Tibial nerve (tissue), 4 donors: ENCODE data around the gene FGD2. TPM values are rescaled to one million over a fixed set of nuclear protein-coding genes. Genes with fewer than 3 reads are reported as not detected.

Source experiments
- DNase-seq, 2 donors: peaks; one replicate each; pipeline ENCODE4 v3.0.0-alpha.2; 2019; ENCODE audit warnings: low spot score in 2 of 2
- H3K27ac ChIP-seq, 4 donors: fragments of 200-600 bp; sonication (generic) in 3 of 4; one replicate each; pipeline ENCODE4 v1.5.1; 2017 to 2019; ENCODE audit warnings: mild to moderate bottlenecking in 1 of 4
- H3K27me3 ChIP-seq, 2 donors: fragments of 200-600 bp; sonication (generic) in 1 of 2; one replicate each; pipeline versions ENCODE4 v1.5.1 to v1.6.0; 2017 to 2019
- H3K36me3 ChIP-seq, 3 donors: fragments of 200-600 bp; sonication (generic); one replicate each; pipeline ENCODE4 v1.5.1; 2018 to 2019
- H3K4me1 ChIP-seq, 4 donors: fragments of 200-600 bp; sonication (generic) in 3 of 4; one replicate each; pipeline ENCODE4 v1.5.1; 2017 to 2019
- H3K4me3 ChIP-seq, 4 donors: fragments of 200-600 bp; sonication (generic) in 3 of 4; one replicate each; pipeline ENCODE4 v1.5.1; 2017 to 2019; ENCODE audit warnings: mild to moderate bottlenecking in 1 of 4, moderate library complexity in 1 of 4
- H3K9me3 ChIP-seq, 4 donors: fragments of 200-600 bp; sonication (generic) in 3 of 4; one replicate each; pipeline ENCODE4 v1.5.1; 2017 to 2019
- EP300 ChIP-seq, 2 donors: sonication (generic); formaldehyde crosslinking; IDR thresholded peaks; one replicate each; pipeline ENCODE4 v1.6.1; 2017; ENCODE audit warnings: antibody characterized with exemption in 2 of 2, mild to moderate bottlenecking in 1 of 2
- POLR2A ChIP-seq, 2 donors: fragments of 450-650 bp; IDR thresholded peaks; one replicate each; pipeline ENCODE4 v1.6.1; 2017; ENCODE audit warnings: antibody characterized with exemption in 2 of 2, mild to moderate bottlenecking in 2 of 2, moderate library complexity in 2 of 2
- WGBS, 2 donors: methylation state at CpG; one replicate each; pipeline ENCODE4 v1.1.5; 2018; 5-methylcytosine and 5-hydroxymethylcytosine counted together
- total RNA-seq, 4 donors: library from RNA; depleted of rRNA; stranded (reverse); fragments of >200 nt; gene quantifications; one replicate each; pipeline ENCODE4 v1.1.0, GENCODE V29; 2016
- TF ChIP-seq, protein P1 (sequence below), 5 experiments: fragments of 200-600 bp in 3 of 5; fragments of 450-650 bp in 2 of 5; sonication (generic) in 3 of 5; IDR thresholded peaks; one replicate each; pipeline ENCODE4 v1.5.1; 2016 to 2019; ENCODE audit warnings: antibody characterized with exemption in 5 of 5, mild to moderate bottlenecking in 3 of 5, moderate library complexity in 2 of 5

FGD2 gene
- total RNA-seq, 4 donors from 2014 or later, result 40.9 to 182 (median 48.5) TPM

DNA sequence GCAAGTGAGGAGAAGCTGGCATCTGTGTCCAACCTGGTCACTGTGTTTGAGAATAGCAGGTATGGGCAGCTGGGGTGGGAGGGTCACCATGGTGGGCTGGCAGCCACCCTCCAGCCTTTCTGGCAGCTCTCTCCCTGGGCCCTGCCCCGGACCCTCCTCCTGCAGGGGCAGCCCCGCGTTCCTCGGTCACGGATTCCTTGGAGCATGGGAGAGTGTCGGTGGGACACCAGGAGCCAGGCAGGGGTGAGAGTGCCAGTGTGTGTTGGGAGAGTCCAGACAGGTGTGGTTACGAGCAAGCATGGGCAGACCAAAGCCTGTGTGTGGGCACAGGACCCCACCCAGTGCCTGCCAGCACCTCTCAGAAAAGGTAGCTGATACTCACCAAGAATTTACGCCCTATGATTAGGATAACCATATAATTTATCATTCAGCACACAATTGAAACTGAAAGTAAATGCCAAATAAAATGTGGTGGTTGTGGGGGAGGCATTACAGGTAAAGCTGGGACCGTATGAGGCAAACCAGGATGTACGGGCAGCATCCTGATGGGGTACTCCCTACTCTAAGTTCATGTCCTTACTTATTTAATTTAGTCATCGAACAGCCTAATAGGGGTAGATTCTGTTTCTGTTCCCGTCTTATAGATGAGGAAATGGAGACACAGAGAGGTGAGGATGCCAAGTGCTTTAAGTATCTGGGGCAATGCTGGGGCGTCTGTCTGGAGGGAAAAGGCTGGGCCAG lies 542 bp downstream of the FGD2 start:
- no peak for TF ChIP-seq POLR2A (IDR thresholded peaks at IDR 0.05)
- TF ChIP-seq EP300 (IDR thresholded peaks at IDR 0.05), result no peak
- TF ChIP-seq, protein P1, sequence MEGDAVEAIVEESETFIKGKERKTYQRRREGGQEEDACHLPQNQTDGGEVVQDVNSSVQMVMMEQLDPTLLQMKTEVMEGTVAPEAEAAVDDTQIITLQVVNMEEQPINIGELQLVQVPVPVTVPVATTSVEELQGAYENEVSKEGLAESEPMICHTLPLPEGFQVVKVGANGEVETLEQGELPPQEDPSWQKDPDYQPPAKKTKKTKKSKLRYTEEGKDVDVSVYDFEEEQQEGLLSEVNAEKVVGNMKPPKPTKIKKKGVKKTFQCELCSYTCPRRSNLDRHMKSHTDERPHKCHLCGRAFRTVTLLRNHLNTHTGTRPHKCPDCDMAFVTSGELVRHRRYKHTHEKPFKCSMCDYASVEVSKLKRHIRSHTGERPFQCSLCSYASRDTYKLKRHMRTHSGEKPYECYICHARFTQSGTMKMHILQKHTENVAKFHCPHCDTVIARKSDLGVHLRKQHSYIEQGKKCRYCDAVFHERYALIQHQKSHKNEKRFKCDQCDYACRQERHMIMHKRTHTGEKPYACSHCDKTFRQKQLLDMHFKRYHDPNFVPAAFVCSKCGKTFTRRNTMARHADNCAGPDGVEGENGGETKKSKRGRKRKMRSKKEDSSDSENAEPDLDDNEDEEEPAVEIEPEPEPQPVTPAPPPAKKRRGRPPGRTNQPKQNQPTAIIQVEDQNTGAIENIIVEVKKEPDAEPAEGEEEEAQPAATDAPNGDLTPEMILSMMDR (IDR thresholded peaks at IDR 0.05), result no peak
- no peak for DNase-seq
- peak overlapping the region; percentile 7 to 48 (median 36) for H3K4me3 ChIP-seq
- WGBS, 2 donors, result 84 to 85% methylated on average over 13 of the region's 13 CpGs
- H3K9me3 ChIP-seq, result no peaks in the 10 kb centered on the region
- H3K27ac ChIP-seq, result peak overlapping the region in 1 of 4 donors; percentile 67
- H3K27me3 ChIP-seq, result no peaks in the 10 kb centered on the region
- no peaks in the 10 kb centered on the region for H3K36me3 ChIP-seq
- H3K4me1 ChIP-seq, result no peaks in the 10 kb centered on the region

DNA sequence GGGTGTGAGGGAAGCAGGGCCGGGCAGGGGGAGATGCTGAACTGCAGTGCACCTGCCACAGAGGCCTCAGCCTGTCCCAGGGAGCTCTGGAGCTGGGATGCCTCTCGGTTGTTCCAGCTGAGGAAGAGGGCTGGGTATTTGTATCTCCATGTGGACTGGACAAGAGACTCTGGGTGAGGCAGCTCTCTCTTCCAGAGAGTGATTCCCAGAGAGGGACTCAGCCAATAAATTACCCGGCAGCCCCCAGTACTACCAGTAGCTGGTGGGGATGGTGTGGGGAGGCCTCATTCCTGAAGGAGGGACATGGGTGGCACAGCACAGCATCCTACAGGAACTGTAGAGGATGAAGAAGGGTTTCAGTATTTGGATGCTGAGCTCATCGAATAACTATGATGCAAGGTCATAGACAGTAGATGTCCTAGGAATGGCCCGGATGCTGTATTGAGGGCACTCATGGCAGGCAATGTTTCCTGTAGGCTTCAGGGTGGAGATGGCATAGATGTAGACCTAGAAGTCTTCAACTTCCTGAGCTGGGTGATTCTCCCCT lies 1.4 kb downstream of the FGD2 start:
- H3K36me3 ChIP-seq, result no peaks in the 10 kb centered on the region
- H3K9me3 ChIP-seq, result no peaks in the 10 kb centered on the region
- 65 to 73% methylated on average over 5 of the region's 5 CpGs for WGBS, 2 donors
- peak overlapping the region in 2 of 4 donors; percentile 36 to 40 for H3K27ac ChIP-seq
- H3K4me3 ChIP-seq, result peak overlapping the region; percentile 7 to 48 (median 36)
- no peak for DNase-seq
- no peaks in the 10 kb centered on the region for H3K4me1 ChIP-seq
- no peaks in the 10 kb centered on the region for H3K27me3 ChIP-seq
- TF ChIP-seq EP300 (IDR thresholded peaks at IDR 0.05) (no peak), POLR2A (IDR thresholded peaks at IDR 0.05) (no peak)
- TF ChIP-seq, protein P1 (IDR thresholded peaks at IDR 0.05), result no peak

DNA sequence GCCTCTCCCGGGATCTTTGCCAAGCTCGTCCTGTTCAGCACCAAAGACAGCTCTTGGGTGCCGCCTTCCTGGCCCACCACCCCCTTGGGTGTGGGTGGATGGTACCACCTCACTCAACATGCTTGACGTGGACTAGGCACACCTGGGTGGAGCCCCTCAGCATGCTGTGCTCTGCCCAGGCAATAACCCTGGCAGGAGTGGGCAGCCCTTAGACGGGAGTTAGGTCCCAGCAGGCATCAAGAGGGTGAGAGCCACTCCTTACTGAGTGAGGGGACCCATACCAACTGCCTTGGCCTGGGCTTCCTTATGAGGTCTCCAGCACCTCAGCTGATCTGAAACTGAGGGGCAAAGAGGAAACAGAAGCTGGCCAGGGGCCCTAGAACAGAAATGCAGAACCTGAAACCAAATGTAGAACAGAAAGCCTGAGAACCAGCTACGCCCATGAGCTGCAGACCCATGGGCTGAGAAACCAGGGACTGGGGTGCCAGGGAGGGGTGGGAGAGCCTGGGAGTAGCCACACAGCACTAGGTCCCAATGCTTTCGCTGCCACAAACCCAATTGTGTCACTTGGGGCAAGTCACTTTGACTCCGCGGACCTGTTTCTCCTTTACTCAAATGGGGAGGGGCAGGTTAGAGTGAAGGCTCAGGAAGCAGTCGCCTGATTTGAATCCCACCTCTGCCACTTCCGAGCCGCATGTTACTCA lies 2.0 kb downstream of the FGD2 start:
- Histone ChIP-seq H3K27ac (peak overlapping the region in 2 of 4 donors; percentile 36 to 40), H3K9me3 (no peaks in the 10 kb centered on the region), H3K36me3 (no peaks in the 10 kb centered on the region), H3K4me1 (no peaks in the 10 kb centered on the region), H3K4me3 (peak overlapping the region in 3 of 4 donors; percentile 30 to 48 (median 42)), H3K27me3 (no peaks in the 10 kb centered on the region)
- 69 to 72% methylated on average over 8 to 12 of the region's 12 CpGs for WGBS, 2 donors
- peak in 1 of 2 donors; percentile 33 for TF ChIP-seq EP300 (IDR thresholded peaks at IDR 0.05)
- no peak for TF ChIP-seq POLR2A (IDR thresholded peaks at IDR 0.05)
- DNase-seq, result peak in 1 of 2 donors; percentile 20

DNA sequence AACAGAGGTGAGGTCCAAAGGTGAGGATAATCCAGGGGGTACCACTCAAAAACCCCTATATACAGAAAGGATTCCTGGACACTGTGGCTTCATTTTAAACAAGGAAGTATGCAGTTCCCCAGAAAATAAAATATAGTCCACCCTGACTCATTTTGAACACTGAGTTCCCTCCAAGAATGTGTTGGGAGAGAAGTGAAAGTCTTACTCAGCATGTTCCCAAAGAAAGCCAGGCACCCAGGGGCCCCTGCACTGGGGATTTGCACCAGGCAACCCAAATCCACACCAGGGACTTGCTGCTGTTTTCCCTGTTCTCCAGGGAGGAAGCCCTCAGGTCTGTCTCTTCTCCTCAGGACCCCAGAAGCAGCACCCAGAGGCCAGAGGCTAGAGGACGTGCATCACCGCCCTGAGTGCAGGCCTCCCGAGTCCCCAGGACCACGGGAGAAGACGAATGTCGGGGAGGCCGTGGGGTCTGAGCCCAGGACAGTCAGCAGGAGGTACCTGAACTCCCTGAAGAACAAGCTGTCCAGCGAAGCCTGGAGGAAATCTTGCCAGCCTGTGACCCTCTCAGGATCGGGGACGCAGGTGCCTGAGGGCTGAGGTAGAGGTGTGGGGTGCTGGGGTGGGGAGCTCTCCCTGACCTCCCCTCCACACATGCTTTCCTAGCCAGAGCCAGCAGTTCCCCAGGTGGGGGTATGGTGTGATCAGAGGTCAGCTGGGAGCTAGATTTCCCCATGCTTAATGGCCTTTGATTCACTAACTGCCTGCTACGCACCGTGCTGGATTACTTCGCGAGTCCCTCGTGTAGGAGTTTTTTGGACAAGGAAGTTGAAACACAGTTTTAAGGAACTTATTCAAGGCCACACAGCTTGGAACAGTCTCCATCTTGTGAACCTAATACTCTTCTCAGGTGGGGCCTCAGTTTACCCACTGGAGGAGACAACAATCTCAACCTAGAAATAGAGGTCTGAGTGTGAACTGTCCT lies 3.3 kb downstream of the FGD2 start:
- H3K9me3 ChIP-seq, result no peaks in the 10 kb centered on the region
- 82 to 83% methylated on average over 11 of the region's 15 CpGs for WGBS, 2 donors
- peak in 1 of 2 donors; percentile 2 for TF ChIP-seq POLR2A (IDR thresholded peaks at IDR 0.05)
- TF ChIP-seq, protein P1 (IDR thresholded peaks at IDR 0.05), result no peak
- peak in 1 of 2 donors; percentile 37 for TF ChIP-seq EP300 (IDR thresholded peaks at IDR 0.05)
- DNase-seq, result no peak
- H3K27me3 ChIP-seq, result no peaks in the 10 kb centered on the region
- no peaks in the 10 kb centered on the region for H3K36me3 ChIP-seq
- peak overlapping the region in 1 of 4 donors; percentile 48 for H3K4me3 ChIP-seq
- H3K27ac ChIP-seq, result no peak overlapping the region
- no peaks in the 10 kb centered on the region for H3K4me1 ChIP-seq

DNA sequence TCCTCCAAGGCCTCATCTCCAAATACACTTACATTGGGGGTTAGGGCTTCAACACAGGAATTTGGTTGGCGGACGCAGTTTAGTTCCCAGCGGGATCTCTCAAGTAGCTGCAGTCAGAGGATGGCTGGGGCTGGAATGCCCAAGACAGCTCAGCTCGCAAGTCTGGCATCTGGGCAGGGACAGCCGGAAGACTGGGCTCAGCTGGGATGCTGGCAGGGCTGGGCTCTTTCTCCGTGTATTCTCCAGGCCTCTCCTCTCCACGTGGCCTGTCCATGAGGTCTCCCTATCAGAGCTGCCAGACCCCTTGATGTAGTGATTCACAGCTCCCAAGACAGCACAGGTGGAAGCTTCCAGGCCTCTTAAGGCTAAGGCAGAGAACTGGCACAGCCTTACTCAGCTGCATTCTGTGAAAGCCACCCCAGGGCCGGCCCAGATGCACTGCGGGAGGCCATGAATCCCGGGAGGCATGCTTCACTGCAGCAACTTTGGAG lies 5.0 kb downstream of the FGD2 start:
- Histone ChIP-seq H3K9me3 (no peaks in the 10 kb centered on the region), H3K36me3 (no peaks in the 10 kb centered on the region), H3K27me3 (no peaks in the 10 kb centered on the region), H3K27ac (no peak overlapping the region), H3K4me3 (no peak overlapping the region), H3K4me1 (no peaks in the 10 kb centered on the region)
- no peak for DNase-seq
- WGBS, 2 donors, result 86 to 91% methylated on average over 10 of the region's 10 CpGs
- TF ChIP-seq EP300 (IDR thresholded peaks at IDR 0.05), result no peak
- TF ChIP-seq, protein P1 (IDR thresholded peaks at IDR 0.05), result no peak
- TF ChIP-seq POLR2A (IDR thresholded peaks at IDR 0.05), result no peak
